ENCODE measurements around the gene IVD. TPM values are rescaled to one million over a fixed set of nuclear protein-coding genes. Genes with fewer than 3 reads are reported as not detected.

Gene IVD
- total RNA-seq, 1 experiment from 2014 or later: 58.9 TPM

GRCh38 chr15:40446144-40446543, 40.5 kb downstream of the IVD start:
- Histone ChIP-seq H3K27me3 (ENCODE audit: low read length) (no peaks in the 10 kb centered on the region), H3K36me3 (ENCODE audit: low read depth, low read length) (no peaks in the 10 kb centered on the region), H4K20me1 (ENCODE audit: low read length) (peaks cover 46% of the 10 kb centered on the region), H3K4me3 (ENCODE audit: low read length) (no peak overlapping the region), H3K9ac (ENCODE audit: low read length) (no peak overlapping the region), H3K4me2 (ENCODE audit: low read length) (no peak overlapping the region), H3K27ac (ENCODE audit: low read length) (no peak overlapping the region), H3K4me1 (ENCODE audit: insufficient read depth, low read length) (peaks cover 30% of the 10 kb centered on the region), H3K9me2 (replicated peaks; ENCODE audit: low read length) (no peaks in the 10 kb centered on the region), H3K79me2 (ENCODE audit: low read length) (peaks cover 91% of the 10 kb centered on the region), H2AFZ (ENCODE audit: low read length) (no peak overlapping the region), H3K9me3 (ENCODE audit: low read length) (no peaks in the 10 kb centered on the region), H3F3A (ENCODE audit: low read length, unreplicated experiment) (no peaks in the 10 kb centered on the region)
- POLR2A ChIA-PET (ENCODE audit: unreplicated experiment): no interaction called here
- no peak for DNase-seq
- intact Hi-C loops (cut with micrococcal nuclease): no loop called here
- ATAC-seq: no peak
- TF ChIP-seq EZH2 (IDR thresholded peaks at IDR 0.05; ENCODE audit: low read length, unreplicated experiment) (no peak), EZH2phosphoT487 (IDR thresholded peaks at IDR 0.05; ENCODE audit: borderline replicate concordance, low read length) (no peak)
- CTCF ChIA-PET: no interaction called here
- no TSS peak for BruUV-seq (replicated peaks)

- Histone ChIP-seq H3F3A (ENCODE audit: low read length, unreplicated experiment) (no peaks in the 10 kb centered on the region), H3K4me1 (ENCODE audit: insufficient read depth, low read length) (peaks cover 18% of the 10 kb centered on the region), H3K27me3 (ENCODE audit: low read length) (no peaks in the 10 kb centered on the region), H3K9me2 (replicated peaks; ENCODE audit: low read length) (no peaks in the 10 kb centered on the region), H3K9ac (ENCODE audit: low read length) (no peak overlapping the region), H3K9me3 (ENCODE audit: low read length) (no peaks in the 10 kb centered on the region), H3K79me2 (ENCODE audit: low read length) (peaks cover 95% of the 10 kb centered on the region), H3K27ac (ENCODE audit: low read length) (no peak overlapping the region), H3K4me2 (ENCODE audit: low read length) (no peak overlapping the region), H3K4me3 (ENCODE audit: low read length) (no peak overlapping the region), H2AFZ (ENCODE audit: low read length) (no peak overlapping the region), H4K20me1 (ENCODE audit: low read length) (peaks cover 33% of the 10 kb centered on the region), H3K36me3 (ENCODE audit: low read depth, low read length) (no peaks in the 10 kb centered on the region)
- POLR2A ChIA-PET (ENCODE audit: unreplicated experiment): no interaction called here
- ATAC-seq: no peak
- TF ChIP-seq EZH2 (IDR thresholded peaks at IDR 0.05; ENCODE audit: low read length, unreplicated experiment) (no peak), CTCF (conservative IDR thresholded peaks at IDR 0.05; ENCODE audit: low read depth, low read length) (no peak), EZH2phosphoT487 (IDR thresholded peaks at IDR 0.05; ENCODE audit: borderline replicate concordance, low read length) (no peak)
- no peak for DNase-seq
- no TSS peak for BruUV-seq (replicated peaks)
- intact Hi-C loops (cut with micrococcal nuclease): no loop called here
- CTCF ChIA-PET: no interaction called here
These were observed 42.8 kb downstream of the IVD start for GRCh38 chr15:40448354-40448753.

- ChIA-PET POLR2A (ENCODE audit: unreplicated experiment) (no interaction called here), CTCF (no interaction called here)
- Histone ChIP-seq H3K4me2 (ENCODE audit: low read length) (no peak overlapping the region), H3K4me1 (ENCODE audit: insufficient read depth, low read length) (peaks cover 24% of the 10 kb centered on the region), H3K36me3 (ENCODE audit: low read depth, low read length) (no peaks in the 10 kb centered on the region), H4K20me1 (ENCODE audit: low read length) (peaks cover 25% of the 10 kb centered on the region), H3K27ac (ENCODE audit: low read length) (no peak overlapping the region), H3K9ac (ENCODE audit: low read length) (no peak overlapping the region), H3K79me2 (ENCODE audit: low read length) (peaks cover 95% of the 10 kb centered on the region), H3K4me3 (ENCODE audit: low read length) (no peak overlapping the region), H3K9me2 (replicated peaks; ENCODE audit: low read length) (no peaks in the 10 kb centered on the region), H3K9me3 (ENCODE audit: low read length) (no peaks in the 10 kb centered on the region), H2AFZ (ENCODE audit: low read length) (no peak overlapping the region), H3K27me3 (ENCODE audit: low read length) (no peaks in the 10 kb centered on the region), H3F3A (ENCODE audit: low read length, unreplicated experiment) (no peaks in the 10 kb centered on the region)
- TF ChIP-seq EZH2 (IDR thresholded peaks at IDR 0.05; ENCODE audit: low read length, unreplicated experiment): no peak
- no peak for TF ChIP-seq EZH2phosphoT487 (IDR thresholded peaks at IDR 0.05; ENCODE audit: borderline replicate concordance, low read length)
- no peak for TF ChIP-seq CTCF (conservative IDR thresholded peaks at IDR 0.05; ENCODE audit: low read depth, low read length)
- BruUV-seq (replicated peaks): no TSS peak
- peak; percentile 30; the same call in 1 of the 2 replicates for ATAC-seq
- intact Hi-C loops (cut with micrococcal nuclease): no loop called here
- DNase-seq: peak; percentile 39
These were observed 43.7 kb downstream of the IVD start for GRCh38 chr15:40449275-40449674.

Data from PC-3 (cell line).